A673 (cell line): Measurements from ENCODE around the gene ARSB.

Experiments used
- EZH2 ChIP-seq: fragments of 200-600 bp; sonication (generic); IDR thresholded peaks from 2 replicates; pipeline ENCODE4 v1.6.1; 2017; ENCODE audit warnings: borderline replicate concordance, low read depth, mild to moderate bottlenecking, mixed read lengths, antibody characterized with exemption, low read length; ENCODE audit not compliant: poor library complexity, severe bottlenecking
- TF ChIP-seq, protein P1 (sequence below): fragments of 300-800, 200-600 bp; sonication (generic); conservative IDR thresholded peaks from 2 replicates; pipeline ENCODE4 v1.5.1; 2017; ENCODE audit warnings: low read depth, mild to moderate bottlenecking, antibody characterized with exemption, low read length, moderate library complexity, mixed read lengths

DNA sequence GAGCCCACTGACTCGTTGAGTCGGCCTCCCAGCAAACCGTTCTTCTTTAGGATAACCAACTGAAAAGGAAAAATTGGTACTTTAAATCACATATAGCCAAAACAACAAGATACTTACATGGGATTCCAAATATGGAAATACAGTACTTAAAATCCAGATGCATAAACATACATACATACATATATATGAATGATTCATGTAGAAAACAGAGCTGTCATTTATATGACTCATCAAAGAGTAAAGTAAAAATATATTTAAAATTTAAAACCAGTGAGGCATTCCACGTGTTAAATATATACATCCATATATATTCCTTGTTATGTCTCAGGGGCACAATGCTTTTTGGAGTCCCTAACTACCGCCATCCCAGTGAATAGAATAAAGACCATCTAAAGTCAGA, 47.7 kb upstream of the ARSB start:
- TF ChIP-seq, protein P1, sequence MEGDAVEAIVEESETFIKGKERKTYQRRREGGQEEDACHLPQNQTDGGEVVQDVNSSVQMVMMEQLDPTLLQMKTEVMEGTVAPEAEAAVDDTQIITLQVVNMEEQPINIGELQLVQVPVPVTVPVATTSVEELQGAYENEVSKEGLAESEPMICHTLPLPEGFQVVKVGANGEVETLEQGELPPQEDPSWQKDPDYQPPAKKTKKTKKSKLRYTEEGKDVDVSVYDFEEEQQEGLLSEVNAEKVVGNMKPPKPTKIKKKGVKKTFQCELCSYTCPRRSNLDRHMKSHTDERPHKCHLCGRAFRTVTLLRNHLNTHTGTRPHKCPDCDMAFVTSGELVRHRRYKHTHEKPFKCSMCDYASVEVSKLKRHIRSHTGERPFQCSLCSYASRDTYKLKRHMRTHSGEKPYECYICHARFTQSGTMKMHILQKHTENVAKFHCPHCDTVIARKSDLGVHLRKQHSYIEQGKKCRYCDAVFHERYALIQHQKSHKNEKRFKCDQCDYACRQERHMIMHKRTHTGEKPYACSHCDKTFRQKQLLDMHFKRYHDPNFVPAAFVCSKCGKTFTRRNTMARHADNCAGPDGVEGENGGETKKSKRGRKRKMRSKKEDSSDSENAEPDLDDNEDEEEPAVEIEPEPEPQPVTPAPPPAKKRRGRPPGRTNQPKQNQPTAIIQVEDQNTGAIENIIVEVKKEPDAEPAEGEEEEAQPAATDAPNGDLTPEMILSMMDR, result no peak
- no peak for TF ChIP-seq EZH2
